Forelimb muscle (tissue), 1 donor: ENCODE data around the gene MPZ. TPM values are rescaled to one million over a fixed set of nuclear protein-coding genes. Genes with fewer than 3 reads are reported as not detected.
"Not testable (repeated sequence)": the region's sequence is repeated elsewhere in the genome, so short reads cannot be mapped to it uniquely, and the experiment has no call there.

Source experiments
- DNase-seq: peaks from one replicate; pipeline ENCODE4 v3.0.0-alpha.2; 2013; ENCODE audit warnings: low read depth
- polyA plus RNA-seq: library from polyadenylated mRNA; unstranded; fragments of 120-200 nt; gene quantifications from one replicate; pipeline ENCODE4 v1.2.1, GENCODE V29; 2013; ENCODE audit not compliant: insufficient read length

The MPZ gene
- 12.5 TPM for polyA plus RNA-seq

DNA sequence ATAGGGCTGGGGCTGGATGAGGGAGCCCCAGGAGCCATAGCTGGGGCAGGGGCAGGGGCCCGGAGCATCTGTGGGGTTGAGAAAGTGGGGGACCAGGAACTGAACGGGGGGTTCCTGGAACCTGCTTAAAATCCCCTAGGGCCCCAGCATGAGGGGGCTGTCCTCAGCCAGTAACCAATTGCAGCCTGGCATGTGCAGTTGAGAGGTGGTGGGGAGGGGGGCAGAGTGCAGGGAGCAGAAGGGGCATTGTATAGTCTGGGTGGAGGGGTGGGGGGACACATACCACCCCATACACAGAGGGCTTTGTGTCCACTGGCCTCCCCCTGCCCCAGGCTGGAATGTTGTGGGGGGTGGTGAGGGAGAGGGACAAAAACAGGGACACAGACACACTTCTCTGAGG lies at the start of gene MPZ:
Gene MPZ (minus strand): TSS at position 101 of the 400 bp plus-strand sequence. CDS start 63 bp downstream, at position 38.
- no peak for DNase-seq

DNA sequence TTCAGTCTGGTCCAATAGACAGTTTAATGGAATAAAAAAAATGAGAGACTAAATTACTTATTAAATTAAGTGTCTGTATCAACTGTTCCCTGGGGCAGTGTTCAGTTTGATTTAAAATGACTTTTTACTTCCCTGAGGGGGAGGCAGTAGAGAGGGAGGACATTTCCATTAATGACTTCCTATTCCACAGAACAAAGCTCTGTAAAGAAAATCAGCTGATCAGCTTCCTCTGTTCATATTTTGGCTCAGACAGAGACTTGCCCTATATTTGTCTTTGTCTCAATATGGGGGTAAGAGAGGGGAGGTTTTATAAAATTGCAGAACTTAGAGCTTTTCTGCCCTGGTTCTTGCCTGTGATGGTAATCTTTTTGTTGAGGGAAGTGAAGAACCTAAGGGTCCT lies 49.5 kb upstream of the MPZ start:
- DNase-seq = no peak

DNA sequence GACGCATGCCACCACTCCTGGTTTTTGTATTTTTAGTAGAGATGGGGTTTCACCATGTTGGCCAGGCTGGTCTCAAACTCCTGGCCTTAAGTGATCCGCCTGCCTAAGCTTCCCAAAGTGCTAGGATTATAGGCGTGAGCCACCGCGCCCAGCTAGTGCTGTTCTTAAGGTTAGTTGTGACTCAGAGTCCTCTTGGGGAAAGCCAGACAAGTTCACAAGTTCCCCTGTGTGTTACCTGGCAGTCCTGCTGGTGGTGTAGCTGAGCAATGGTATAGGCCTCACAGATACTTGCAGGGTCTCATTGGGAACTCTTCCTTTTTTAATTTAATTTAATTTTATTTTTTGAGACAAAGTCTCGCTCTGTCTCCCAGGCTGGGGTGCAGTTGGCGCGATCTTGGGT lies 47.3 kb upstream of the MPZ start:
- DNase-seq = no peak

DNA sequence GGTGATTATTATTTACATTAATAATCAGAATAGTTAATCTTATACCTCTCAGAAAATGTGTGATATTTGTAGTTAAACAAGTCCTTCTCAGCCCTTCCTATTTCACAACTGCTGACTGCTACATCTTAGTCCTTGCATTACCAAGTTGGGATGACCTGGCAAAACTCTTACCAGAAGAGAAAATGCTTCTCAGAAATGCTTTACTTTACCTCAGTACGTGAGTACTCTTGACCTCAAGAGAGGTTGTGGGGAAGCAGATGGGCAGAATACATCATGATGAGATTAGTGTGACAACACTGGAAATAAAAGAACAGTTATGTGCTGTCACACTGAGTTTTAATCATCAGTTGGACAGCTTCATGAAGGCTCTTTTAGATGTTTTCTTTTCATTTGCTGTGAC lies 41.7 kb upstream of the MPZ start:
- DNase-seq = no peak

DNA sequence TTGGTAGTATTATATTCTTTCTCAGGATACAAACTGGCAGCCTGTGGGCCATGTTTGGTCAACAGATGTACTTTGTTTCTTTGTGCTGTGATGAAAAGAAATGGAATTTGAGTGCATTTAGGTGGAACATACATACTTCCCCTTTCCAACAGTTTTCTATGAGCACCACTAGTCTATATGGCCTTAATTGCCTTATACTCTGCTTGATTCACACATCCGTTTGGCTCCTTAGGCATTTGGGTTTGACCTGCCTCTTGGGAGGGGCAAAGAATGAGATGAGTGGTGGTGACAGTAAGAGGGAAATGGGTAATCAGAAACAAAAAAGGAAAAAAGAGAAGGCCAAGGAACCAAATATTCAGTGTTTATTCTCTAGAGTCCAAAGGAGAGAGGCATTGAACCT lies 40.9 kb upstream of the MPZ start:
- no peak for DNase-seq

DNA sequence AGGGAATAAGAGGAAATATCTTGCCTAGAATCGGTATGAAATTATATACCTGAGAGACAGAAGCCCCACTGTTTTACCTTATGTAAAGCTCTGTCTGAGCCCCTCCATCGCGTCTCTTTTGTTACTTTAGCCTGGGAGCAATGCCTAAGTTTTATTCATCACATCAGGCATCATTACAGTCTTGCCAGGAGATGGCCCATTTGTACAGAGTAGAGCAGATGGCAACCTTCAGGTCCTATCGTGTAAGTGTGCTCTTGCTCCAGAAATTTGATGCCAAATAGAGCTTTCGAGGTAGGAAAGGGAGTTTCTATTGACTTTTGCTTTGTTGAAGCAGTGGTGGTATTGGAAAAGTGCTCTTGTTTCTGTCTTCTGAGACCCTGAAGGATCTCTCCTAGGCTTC lies 33.1 kb upstream of the MPZ start:
- DNase-seq = no peak

DNA sequence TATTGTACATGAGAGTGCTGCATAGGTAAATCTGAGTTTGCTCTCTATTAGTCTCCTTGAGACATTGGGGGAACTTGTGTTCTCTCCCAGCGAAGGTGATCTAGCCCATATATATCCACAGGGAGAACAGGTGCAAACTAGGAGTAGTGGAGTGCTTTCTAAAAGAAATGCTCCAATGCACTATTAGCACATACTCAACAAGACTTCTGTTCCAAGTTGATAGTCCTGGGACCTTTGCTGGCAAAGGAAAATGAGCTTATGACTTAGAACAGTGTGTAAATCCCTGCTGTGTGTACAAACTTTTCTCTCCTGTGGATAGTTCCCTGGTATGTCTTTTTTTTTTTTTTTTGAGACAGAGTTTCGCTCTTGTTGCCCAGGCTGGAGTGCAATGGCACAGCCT lies 32.4 kb upstream of the MPZ start:
- DNase-seq = no peak

DNA sequence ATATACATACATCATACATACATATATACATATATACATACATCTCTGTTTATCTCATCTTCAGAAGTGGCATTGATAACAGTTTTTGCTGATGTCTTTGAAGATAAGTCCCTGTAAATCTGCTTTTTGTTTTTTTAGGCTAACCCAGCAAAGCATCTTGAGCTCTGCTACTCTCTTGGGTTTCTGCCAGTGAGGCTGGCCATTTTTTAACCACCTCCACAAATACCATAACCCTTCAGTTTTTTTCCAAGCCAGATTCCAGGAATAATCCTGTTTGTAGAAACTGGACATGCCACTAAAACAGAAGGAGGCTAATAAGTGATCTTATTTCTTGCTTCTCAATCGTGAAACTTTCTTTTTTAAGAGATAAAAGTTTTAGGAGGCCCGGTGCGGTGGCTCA lies 26.0 kb upstream of the MPZ start:
- DNase-seq = no peak

DNA sequence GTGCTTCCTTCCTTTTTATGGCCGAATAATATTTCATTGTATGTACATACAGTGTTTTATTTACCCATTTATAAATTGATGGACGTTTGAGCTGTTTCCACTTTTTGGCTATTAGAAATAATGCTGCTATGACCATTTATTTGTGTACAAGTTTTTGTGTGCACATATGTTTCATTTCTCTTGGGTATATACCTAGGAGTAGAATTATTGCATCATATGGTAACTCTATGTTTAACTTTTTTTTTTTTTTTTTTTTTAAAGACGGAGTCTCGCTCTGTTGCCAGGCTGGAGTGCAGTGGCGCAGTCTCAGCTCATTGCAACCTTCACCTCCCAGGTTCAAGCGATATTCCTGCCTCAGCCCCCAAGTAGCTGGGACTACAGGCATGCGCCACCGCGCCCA lies 23.4 kb upstream of the MPZ start:
- no peak for DNase-seq

DNA sequence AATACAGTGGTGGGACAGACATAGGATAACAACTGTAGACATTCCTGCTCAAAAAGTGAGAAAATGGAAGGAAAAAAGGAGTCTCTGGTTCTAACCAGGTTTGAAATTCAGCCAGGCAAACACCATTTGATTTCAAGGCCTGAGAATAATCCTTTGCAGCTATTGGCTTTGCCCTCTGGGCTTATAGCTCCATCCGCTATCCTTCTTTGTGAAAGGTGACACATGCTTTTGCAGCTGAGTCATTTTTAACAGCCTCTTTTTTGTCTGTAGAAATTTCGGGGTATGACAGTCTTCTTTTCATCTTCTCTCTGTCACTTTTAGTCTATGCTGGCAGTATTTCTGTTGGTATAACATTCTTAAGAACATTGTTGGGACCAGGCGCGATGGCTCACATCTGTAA lies 20.6 kb upstream of the MPZ start:
- no peak for DNase-seq

DNA sequence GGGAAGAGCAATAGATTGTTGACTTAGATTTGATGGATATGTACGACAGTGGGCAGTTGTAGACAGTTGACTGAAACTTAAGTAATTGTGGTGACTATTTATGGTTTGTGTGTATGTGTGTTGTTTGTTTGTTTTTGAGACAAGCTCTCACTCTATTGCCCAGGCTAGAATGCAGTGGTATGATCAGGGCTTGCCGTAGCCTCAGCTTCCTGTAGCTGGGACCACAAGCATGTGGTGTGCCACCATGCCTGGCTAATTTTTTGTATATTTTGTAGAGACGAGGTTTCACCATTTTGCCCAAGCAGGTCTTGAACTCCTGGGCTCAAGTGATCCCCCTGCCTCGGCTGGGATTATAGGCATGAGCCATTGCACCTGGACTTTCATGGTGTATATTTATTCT lies 14.3 kb upstream of the MPZ start:
- no peak for DNase-seq

DNA sequence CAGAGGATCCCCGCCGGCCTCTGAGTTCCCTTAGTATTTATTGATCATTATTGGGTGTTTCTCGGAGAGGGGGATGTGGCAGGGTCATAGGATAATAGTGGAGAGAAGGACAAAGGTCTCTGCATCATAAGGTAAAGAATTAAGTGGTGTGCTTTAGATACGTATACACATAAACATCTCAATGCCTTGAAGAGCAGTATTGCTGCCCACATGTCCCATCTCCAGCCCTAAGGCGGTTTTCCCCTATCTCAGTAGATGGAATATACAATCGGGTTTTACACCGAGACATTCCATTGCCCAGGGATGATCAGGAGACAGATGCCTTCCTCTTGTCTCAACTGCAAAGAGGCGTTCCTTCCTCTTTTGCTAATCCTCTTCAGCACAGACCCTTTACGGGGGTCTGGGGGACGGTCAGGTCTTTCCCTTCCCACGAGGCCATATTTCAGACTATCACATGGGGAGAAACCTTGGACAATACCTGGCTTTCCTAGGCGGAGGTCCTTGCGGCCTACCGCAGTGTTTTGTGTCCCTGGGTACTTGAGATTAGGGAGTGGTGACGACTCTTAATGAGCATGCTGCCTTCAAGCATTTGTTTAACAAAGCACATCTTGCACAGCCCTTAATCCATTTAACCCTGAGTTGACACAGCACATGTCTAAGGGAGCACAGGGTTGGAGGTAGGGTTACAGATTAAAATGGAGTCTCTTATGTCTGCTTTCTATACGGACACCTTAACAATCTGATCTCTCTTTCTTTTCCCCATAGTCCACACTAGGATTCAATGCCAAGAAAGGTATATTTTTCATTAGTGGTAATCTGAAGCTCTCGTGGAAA lies 6.3 kb upstream of the MPZ start:
- not testable (repeated sequence) for DNase-seq

DNA sequence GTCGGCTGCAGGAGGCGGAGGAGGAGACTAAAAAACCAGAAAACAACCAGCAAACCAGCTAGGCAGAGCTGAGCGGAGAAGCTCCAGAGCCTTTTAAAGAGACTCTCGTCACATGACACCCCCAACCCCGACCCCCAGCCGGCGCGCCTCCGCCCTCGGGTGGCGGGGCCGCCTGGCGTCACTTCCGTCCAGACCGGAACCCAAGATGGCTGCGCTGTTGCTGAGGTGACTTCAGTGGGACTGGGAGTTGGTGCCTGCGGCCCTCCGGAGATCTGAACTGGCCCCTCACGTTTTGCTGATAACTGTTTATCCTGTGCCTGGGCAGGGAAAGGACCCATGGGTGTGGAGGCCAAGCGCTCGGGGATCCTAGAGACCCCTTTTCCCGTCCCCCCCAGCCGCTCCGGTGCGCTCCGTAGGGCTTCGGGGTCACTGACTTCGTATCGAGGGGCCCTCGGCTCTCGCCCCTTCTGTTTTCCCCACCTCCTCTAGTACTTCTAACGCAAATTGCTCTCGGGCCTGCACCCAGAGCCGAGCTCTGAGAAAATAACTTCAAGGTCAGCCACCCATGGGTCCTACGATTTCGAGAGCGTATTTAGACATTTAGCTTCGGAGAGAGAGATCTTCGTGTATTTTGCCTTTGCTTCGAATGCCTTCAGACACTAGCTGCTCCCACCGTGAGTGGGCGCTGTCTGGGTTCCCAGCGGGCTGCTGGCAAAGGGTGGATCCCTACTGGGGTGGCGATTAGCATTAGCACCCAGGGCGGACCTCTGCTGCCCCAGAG lies 4.6 kb upstream of the MPZ start, which contains the start of gene SDHC:
Gene SDHC (plus strand): TSS at position 181 of the 781 bp plus-strand sequence. CDS start 25 bp downstream, at position 206.
- peak; percentile 68 for DNase-seq

DNA sequence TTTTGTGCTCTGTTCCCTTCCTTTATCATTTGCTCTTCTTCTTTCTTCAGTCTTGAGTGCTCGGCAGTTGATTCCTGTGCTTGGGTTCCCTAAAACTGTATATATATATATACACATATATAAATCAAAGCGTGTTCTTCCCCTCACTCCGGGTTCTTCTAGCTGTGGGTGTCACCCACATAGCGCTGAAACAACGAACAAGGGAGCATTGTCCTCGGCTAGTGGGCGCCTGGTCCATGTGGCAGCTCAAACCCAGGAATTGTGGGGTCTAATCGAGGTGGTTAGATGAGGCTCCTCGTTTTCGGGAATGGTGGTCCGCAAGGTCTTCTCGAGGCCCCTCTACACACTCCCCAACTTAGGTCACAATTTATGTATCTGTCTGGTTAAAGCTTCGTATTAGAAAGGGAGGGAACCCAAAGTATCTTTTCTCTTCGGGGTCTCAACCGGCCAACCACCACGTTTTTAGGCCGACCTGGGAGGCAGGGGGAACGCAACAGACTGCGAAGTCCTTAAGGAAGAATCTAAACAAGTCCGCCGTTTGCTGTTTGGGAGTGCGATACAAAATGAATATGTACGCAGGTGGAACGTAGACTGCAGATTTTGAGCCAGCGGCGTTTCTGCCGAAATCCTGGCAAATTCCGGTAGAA lies 3.9 kb upstream of the MPZ start:
- DNase-seq = no peak

DNA sequence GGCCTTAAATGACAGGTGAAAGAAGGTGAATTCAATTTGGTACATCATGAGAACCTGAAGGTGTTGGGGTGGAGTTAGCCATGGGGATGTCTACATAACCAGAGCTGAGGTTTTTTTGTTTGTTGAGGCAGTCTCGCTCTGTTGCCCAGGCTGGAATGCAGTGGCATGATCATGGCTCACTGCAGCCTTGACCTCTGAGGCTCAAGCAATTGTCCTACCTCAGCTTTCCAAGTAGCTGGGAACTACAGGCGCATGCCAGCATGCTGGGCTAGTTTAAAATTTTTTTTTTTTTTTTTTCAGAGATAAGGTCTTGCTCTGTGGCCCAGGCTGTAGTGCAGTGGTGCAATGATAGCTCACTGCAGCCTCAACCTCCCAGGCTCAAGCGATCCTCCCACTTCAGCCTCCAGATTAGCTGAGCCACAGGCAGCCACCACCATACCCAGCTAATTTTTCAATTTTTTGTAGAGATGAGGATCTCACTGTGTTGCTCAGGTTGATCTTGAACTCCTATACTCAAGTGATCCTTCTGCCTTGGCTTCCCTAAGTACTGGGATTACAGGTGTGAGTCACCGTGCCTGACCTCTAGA lies 1.9 kb upstream of the MPZ start:
- no peak for DNase-seq

DNA sequence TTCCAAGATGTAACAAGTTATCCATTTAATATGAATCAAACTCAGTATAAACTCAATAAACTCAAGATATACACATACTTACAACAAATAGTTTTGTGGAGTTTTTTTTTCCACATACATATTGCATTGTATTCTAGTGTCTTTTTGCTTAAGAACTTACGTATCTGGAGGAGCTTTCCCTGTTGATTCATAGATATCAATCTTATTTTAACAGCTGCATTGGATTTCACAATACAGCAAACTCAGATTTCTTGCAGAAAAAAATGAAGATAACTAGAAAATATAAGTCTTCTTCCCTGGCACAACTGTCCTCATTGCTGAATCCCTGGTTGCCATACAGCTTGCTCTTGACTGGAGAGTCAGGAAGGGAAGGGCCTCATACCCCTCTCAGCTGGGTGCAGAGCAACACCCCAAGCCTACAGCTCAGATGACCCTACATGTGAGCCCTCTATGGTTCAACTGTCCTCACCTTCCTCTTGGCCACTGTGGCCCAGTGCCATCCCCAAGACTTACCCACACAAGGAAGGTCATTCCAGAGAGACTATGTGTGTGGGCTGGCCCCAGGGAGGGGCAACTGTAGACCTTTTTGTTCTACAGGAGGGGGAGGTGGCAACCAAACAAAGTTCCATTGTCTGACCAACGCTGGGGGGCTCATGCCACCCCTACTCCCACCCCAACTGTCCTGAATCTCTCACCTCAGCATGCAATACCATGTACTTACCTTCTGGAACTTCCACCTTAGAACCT lies 1.7 kb downstream of the MPZ start:
- DNase-seq = no peak

DNA sequence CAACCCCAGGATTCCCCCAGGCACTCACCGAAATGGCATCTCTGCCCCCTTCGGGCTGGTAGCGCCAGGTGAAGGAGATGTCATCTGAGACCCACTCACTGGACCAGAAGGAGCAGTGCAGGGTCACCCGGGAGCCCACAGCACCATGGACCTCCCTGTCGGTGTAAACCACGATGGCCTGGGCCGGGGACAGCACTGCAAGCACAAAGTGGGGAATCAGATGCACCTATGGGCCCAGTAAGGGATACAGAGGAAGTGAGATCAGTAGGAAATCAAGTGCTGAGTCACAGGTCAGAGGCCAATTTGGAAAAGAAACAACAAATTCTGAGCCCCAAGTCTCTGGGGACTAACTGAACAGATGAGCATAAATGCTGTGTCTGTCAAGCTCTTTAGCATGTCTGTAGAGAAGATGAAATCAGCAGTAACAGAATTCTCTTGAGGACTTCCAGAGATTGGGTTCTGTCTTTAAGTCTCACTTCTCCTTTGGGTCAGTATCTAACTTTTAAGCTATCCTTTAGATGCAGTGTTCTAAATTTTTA lies 2.5 kb downstream of the MPZ start:
- no peak for DNase-seq

DNA sequence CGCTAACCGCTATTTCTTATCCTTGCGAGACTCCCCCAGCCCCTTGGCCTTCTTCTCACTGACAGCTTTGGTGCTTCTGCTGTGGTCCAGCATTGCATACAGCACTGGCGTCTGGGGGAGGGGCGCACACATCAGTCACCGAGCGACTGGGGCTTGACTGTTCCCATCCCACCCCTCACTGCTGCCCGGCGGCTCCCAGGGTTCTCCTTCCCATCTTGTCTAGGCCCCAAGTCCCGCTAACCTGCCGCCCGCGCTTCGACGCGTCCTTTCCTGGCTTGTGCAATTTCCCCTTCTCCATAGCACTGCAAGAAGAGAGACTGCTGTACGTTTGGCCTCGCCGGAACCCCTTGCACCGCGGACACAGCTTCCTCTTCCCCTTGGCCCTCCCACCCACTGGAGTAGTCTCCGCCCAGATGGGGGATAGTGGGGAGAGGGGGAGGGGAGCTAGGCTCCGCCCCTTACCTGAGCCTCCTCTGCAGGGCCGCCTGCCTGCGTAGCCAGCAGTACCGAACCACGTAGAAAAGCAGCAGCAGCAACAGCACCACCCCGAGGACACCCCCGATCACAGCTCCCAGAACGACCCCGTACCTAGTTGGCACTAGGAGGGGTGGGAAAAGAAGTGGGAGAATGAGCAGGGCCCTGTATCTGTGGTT lies 3.8 kb downstream of the MPZ start:
- DNase-seq = no peak

DNA sequence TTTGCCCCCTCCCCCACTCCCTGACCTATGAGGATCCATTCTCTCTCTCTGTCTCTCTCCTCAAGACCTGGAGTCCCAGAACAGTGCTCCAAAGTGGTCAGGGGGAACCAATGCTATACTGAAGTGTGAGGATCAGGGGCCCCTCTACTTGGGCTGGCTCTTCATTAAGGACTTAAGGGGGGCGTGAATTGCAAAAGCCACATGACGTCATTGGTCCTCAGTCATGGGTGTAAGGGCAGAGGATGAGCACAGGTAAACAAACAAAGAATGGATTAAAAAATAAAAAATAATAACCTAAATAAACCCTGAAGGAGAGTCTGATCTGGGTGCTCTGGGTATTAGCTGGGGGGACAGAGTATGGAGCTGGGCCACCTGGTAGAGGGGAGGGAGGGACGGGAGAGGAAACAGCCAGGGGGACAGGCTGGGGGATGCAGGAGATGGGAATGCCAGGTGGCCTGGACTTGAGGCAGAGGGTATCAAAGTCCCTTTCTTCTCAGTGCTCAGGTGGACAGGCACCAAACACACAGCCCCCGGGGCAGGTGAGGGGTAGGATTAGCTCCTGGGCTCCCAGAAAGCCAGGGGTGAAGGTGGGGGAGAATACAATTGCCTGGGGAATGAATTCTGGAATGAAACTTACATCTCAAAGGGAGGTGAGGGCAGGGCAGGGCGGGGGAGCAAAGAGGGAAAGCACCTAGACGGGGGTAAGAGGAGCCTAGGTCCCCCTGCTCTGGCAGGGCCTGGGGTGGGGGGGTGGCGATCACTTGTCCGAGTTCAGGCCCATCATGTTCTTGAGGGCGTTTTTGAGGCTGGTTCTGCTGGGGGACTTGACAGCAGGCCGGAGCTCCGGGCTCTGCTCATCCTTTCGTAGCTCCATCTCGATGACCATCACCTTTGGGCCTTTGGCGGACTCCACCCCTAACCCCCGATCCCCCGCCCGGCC lies 4.6 kb downstream of the MPZ start:
- DNase-seq = no peak
